Tibial artery (tissue), 4 donors: ENCODE data around the gene CARMIL1.

Experiments used
- DNase-seq, 2 donors: peaks; one replicate each; pipeline ENCODE4 v3.0.0-alpha.2; 2019
- H3K27ac ChIP-seq, 2 donors: fragments of 200-600 bp; sonication (generic) in 1 of 2; 1 replicate in 1 of 2; 2 replicates in 1 of 2; pipeline ENCODE4 v1.5.1; 2018 to 2019; ENCODE audit warnings: mild to moderate bottlenecking in 1 of 2
- H3K27me3 ChIP-seq, 2 donors: fragments of 200-600 bp; sonication (generic) in 1 of 2; one replicate each; pipeline versions ENCODE4 v1.5.1 to v1.6.0; 2016 to 2019
- H3K36me3 ChIP-seq, 3 donors: fragments of 200-600 bp; sonication (generic) in 2 of 3; one replicate each; pipeline ENCODE4 v1.5.1; 2016 to 2019; ENCODE audit warnings: mild to moderate bottlenecking in 2 of 3
- H3K4me1 ChIP-seq, 4 donors: fragments of 200-600 bp; sonication (generic) in 2 of 4; 1 replicate in 3 of 4; 2 replicates in 1 of 4; pipeline ENCODE4 v1.5.1; 2016 to 2019
- H3K4me3 ChIP-seq, 2 donors: fragments of 200-600 bp; sonication (generic) in 1 of 2; 1 replicate in 1 of 2; 2 replicates in 1 of 2; pipeline ENCODE4 v1.5.1; 2018 to 2019; ENCODE audit warnings: mild to moderate bottlenecking in 2 of 2
- H3K9me3 ChIP-seq, 3 donors: fragments of 200-600 bp; sonication (generic) in 1 of 3; one replicate each; pipeline ENCODE4 v1.5.1; 2016 to 2019
- CTCF ChIP-seq, 2 experiments: fragments of 200-600 bp in 1 of 2; fragments of 450-650 bp in 1 of 2; IDR thresholded peaks; one replicate each; pipeline ENCODE4 v1.5.1; 2017 to 2019; ENCODE audit warnings: antibody characterized with exemption in 2 of 2, mild to moderate bottlenecking in 1 of 2, moderate library complexity in 1 of 2
- intact Hi-C: fragments of 100-400 bp; cut with DNase I; formaldehyde crosslinking; loops from one replicate; pipeline ENCODE4 v1.15.0; 2023; ENCODE audit warnings: low total_unique reads

The CARMIL1 gene

GRCh38 chr6:25341923-25342619 lies 62.9 kb downstream of the CARMIL1 start:
- Histone ChIP-seq H3K9me3 (no peaks in the 10 kb centered on the region), H3K27ac (no peak overlapping the region), H3K27me3 (no peaks in the 10 kb centered on the region)

GRCh38 chr6:25342802-25343201 lies 63.6 kb downstream of the CARMIL1 start:
- intact Hi-C loops = no loop called here
- Histone ChIP-seq H3K4me1 (peaks cover 0 to 97% (median 0%) of the 10 kb centered on the region in 4 donors), H3K27me3 (no peaks in the 10 kb centered on the region), H3K36me3 (no peaks in the 10 kb centered on the region), H3K27ac (no peak overlapping the region), H3K9me3 (no peaks in the 10 kb centered on the region), H3K4me3 (no peak overlapping the region)
- TF ChIP-seq CTCF (IDR thresholded peaks at IDR 0.05) = no peak
- no peak for DNase-seq

More at GRCh38 chr6:25341923-25342619, 62.9 kb downstream of the CARMIL1 start:
- TF ChIP-seq CTCF (IDR thresholded peaks at IDR 0.05) = no peak
- H3K4me3 ChIP-seq = no peak overlapping the region
- H3K36me3 ChIP-seq = no peaks in the 10 kb centered on the region
- DNase-seq = no peak
- peaks cover 0 to 98% (median 0%) of the 10 kb centered on the region in 4 donors for H3K4me1 ChIP-seq
- intact Hi-C loops = no loop called here

GRCh38 chr6:25343984-25344383 lies 64.8 kb downstream of the CARMIL1 start:
- no peak for DNase-seq
- Histone ChIP-seq H3K36me3 (no peaks in the 10 kb centered on the region), H3K27me3 (no peaks in the 10 kb centered on the region), H3K9me3 (no peaks in the 10 kb centered on the region), H3K4me1 (peaks cover 0 to 86% (median 0%) of the 10 kb centered on the region in 4 donors), H3K27ac (no peak overlapping the region), H3K4me3 (no peak overlapping the region)
- intact Hi-C loops = no loop called here
- TF ChIP-seq CTCF (IDR thresholded peaks at IDR 0.05) = no peak

- Histone ChIP-seq H3K36me3 (no peaks in the 10 kb centered on the region), H3K4me3 (no peak overlapping the region), H3K27me3 (no peaks in the 10 kb centered on the region), H3K4me1 (peaks cover 0 to 82% (median under 1%) of the 10 kb centered on the region in 4 donors), H3K9me3 (no peaks in the 10 kb centered on the region), H3K27ac (no peak overlapping the region)
- intact Hi-C loops = no loop called here
- no peak for DNase-seq
- TF ChIP-seq CTCF (IDR thresholded peaks at IDR 0.05) = no peak
These were observed 65.7 kb downstream of the CARMIL1 start for GRCh38 chr6:25344827-25345226.

- DNase-seq = no peak
- H3K27ac ChIP-seq = no peak overlapping the region
- no peak for TF ChIP-seq CTCF (IDR thresholded peaks at IDR 0.05)
- H3K4me3 ChIP-seq = no peak overlapping the region
- peaks cover 0 to 82% (median 9%) of the 10 kb centered on the region in 4 donors for H3K4me1 ChIP-seq
- H3K9me3 ChIP-seq = no peaks in the 10 kb centered on the region
- no peaks in the 10 kb centered on the region for H3K27me3 ChIP-seq
- H3K36me3 ChIP-seq = no peaks in the 10 kb centered on the region
- intact Hi-C loops = no loop called here
These were observed 66.9 kb downstream of the CARMIL1 start for GRCh38 chr6:25346064-25346463.
